Sigmoid colon (tissue), 7 donors: ENCODE measurements around the gene CBFA2T3. TPM values are rescaled to one million over a fixed set of nuclear protein-coding genes. Genes with fewer than 3 reads are reported as not detected.

Experiments
- DNase-seq: peaks from one replicate; pipeline ENCODE4 v3.0.0-alpha.2; 2019
- H3K27ac ChIP-seq, 4 donors: fragments of 200-600 bp; sonication (generic); one replicate each; pipeline ENCODE4 v1.5.1; 2016 to 2019; ENCODE audit warnings: mild to moderate bottlenecking in 1 of 4
- H3K27me3 ChIP-seq, 3 donors: fragments of 200-600 bp; sonication (generic); one replicate each; pipeline ENCODE4 v1.5.1; 2019; ENCODE audit warnings: mild to moderate bottlenecking in 1 of 3
- H3K36me3 ChIP-seq, 4 donors: fragments of 200-600 bp; sonication (generic); one replicate each; pipeline ENCODE4 v1.5.1; 2016 to 2019
- H3K4me1 ChIP-seq, 4 donors: fragments of 200-600 bp; sonication (generic); one replicate each; pipeline ENCODE4 v1.5.1; 2017 to 2019
- H3K4me3 ChIP-seq, 4 donors: fragments of 200-600 bp; sonication (generic); one replicate each; pipeline ENCODE4 v1.5.1; 2017 to 2019; ENCODE audit warnings: mild to moderate bottlenecking in 2 of 4, moderate library complexity in 1 of 4
- H3K9me3 ChIP-seq, 4 donors: fragments of 200-600 bp in 3 of 4; sonication (generic) in 3 of 4; one replicate each; pipeline versions ENCODE4 v1.5.1 to v1.6.1; 2013 to 2019
- EP300 ChIP-seq, 4 donors: sonication (generic); formaldehyde crosslinking; IDR thresholded peaks; one replicate each; pipeline ENCODE4 v1.6.1; 2017; ENCODE audit warnings: antibody characterized with exemption in 4 of 4
- POLR2A ChIP-seq, 2 donors: fragments of 450-650 bp; IDR thresholded peaks; one replicate each; pipeline ENCODE4 v1.6.1; 2016; ENCODE audit warnings: antibody characterized with exemption in 2 of 2, mild to moderate bottlenecking in 2 of 2, moderate library complexity in 2 of 2
- POLR2AphosphoS5 ChIP-seq, 4 donors: sonication (generic); formaldehyde crosslinking; IDR thresholded peaks; one replicate each; pipeline ENCODE4 v1.6.1; 2017; ENCODE audit warnings: antibody characterized with exemption in 4 of 4
- WGBS, 2 donors: extraction: QIAGEN DNeasy Blood & Tissue Kit; methylation state at CpG; one replicate each; pipeline ENCODE4 v1.1.7; 2013; 5-methylcytosine and 5-hydroxymethylcytosine counted together
- intact Hi-C: fragments of 100-400 bp; cut with DNase I; formaldehyde crosslinking; loops from one replicate; pipeline ENCODE4 v1.15.1; 2023
- polyA plus RNA-seq, 3 donors: library from polyadenylated mRNA; stranded (reverse); fragments of 200-250 nt; gene quantifications; one replicate each; pipeline ENCODE4 v1.2.3, GENCODE V29; 2013
- total RNA-seq, 4 donors: library from RNA; depleted of rRNA; stranded (reverse); fragments of >200 nt; gene quantifications; one replicate each; pipeline ENCODE4 v1.1.0, GENCODE V29; 2016
- TF ChIP-seq, protein P1 (sequence below), 4 experiments: fragments of 450-650 bp in 3 of 4; fragments of 200-600 bp in 1 of 4; IDR thresholded peaks; one replicate each; pipeline ENCODE4 v1.5.1; 2016 to 2019; ENCODE audit warnings: antibody characterized with exemption in 4 of 4, mild to moderate bottlenecking in 3 of 4, moderate library complexity in 2 of 4
- donor health status: healthy with polysubstance abuse.
- donor health status: Bipolar disorder and iron deficiency.
- donor health status: healthy.

CBFA2T3 gene
- total and polyA plus RNA-seq, 7 donors: 0.95 to 26.8 (median 4.3) TPM

- Histone ChIP-seq H3K4me1 (peaks cover 0 to 44% (median 34%) of the 10 kb centered on the region in 4 donors), H3K27ac (peak overlapping the region; percentile 35 to 62 (median 59)), H3K4me3 (peak overlapping the region in 1 of 4 donors; percentile 19), H3K27me3 (peaks cover 15 to 82% (median 48%) of the 10 kb centered on the region in 3 donors), H3K36me3 (no peaks in the 10 kb centered on the region), H3K9me3 (no peaks in the 10 kb centered on the region)
- WGBS, 2 donors: 18 to 26% methylated on average over 31 of the region's 31 CpGs
- intact Hi-C loops: loop anchor here (5.0 kb wide), 1 partner anchor 156 kb away; the partner anchor contains the start of gene ACSF3
- peak in 2 of 4 donors; percentile 27 to 69 for TF ChIP-seq POLR2AphosphoS5 (IDR thresholded peaks at IDR 0.05)
- TF ChIP-seq, protein P1, sequence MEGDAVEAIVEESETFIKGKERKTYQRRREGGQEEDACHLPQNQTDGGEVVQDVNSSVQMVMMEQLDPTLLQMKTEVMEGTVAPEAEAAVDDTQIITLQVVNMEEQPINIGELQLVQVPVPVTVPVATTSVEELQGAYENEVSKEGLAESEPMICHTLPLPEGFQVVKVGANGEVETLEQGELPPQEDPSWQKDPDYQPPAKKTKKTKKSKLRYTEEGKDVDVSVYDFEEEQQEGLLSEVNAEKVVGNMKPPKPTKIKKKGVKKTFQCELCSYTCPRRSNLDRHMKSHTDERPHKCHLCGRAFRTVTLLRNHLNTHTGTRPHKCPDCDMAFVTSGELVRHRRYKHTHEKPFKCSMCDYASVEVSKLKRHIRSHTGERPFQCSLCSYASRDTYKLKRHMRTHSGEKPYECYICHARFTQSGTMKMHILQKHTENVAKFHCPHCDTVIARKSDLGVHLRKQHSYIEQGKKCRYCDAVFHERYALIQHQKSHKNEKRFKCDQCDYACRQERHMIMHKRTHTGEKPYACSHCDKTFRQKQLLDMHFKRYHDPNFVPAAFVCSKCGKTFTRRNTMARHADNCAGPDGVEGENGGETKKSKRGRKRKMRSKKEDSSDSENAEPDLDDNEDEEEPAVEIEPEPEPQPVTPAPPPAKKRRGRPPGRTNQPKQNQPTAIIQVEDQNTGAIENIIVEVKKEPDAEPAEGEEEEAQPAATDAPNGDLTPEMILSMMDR (IDR thresholded peaks at IDR 0.05): no peak
- DNase-seq: peak; percentile 84
These were observed 40.3 kb downstream of the CBFA2T3 start for GRCh38 chr16:88936556-88937205.

DNA sequence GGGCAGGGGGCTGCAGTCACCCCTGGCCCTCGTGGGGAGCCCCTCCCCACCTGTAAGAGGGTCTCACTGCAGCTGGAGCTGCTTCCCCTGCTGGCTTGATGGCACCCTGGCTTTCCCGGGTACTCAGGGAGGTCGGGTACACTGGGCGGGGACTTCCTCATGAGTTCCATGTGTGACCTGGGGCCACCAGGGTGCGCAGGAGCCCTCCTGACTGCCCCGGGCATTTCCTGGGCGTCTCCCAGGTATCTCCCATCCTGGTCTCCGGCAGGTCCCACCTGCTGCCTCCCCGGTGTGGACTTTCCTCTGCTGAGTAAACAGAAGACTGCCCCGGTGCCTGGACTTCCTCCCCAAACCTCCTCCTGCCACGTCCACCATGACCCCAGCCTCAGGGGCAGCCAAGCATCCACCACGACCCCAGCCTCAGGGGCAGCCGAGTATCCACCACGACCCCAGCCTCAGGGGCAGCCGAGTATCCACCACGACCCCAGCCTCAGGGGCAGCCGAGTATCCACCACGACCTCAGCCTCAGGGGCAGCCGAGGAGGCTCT lies 40.9 kb downstream of the CBFA2T3 start:
- H3K27ac ChIP-seq: peak overlapping the region; percentile 35 to 62 (median 59)

GRCh38 chr16:88934066-88934667 lies 42.8 kb downstream of the CBFA2T3 start:
- Histone ChIP-seq H3K4me1 (peaks cover 0 to 26% (median 19%) of the 10 kb centered on the region in 4 donors), H3K9me3 (no peaks in the 10 kb centered on the region), H3K27me3 (peaks cover 0 to 69% (median 28%) of the 10 kb centered on the region in 3 donors), H3K36me3 (no peaks in the 10 kb centered on the region), H3K27ac (no peak overlapping the region), H3K4me3 (no peak overlapping the region)
- DNase-seq: no peak
- 73 to 80% methylated on average over 33 of the region's 33 CpGs for WGBS, 2 donors
- intact Hi-C loops: no loop called here
- TF ChIP-seq POLR2AphosphoS5 (IDR thresholded peaks at IDR 0.05) (no peak), EP300 (IDR thresholded peaks at IDR 0.05) (no peak), POLR2A (IDR thresholded peaks at IDR 0.05) (no peak)
- TF ChIP-seq, protein P1 (IDR thresholded peaks at IDR 0.05): no peak

More for the DNA sequence above, 40.9 kb downstream of the CBFA2T3 start:
- WGBS, 2 donors: 5 to 11% methylated on average over 19 of the region's 19 CpGs
- no peaks in the 10 kb centered on the region for H3K9me3 ChIP-seq
- intact Hi-C loops: loop anchor here (5.0 kb wide), 1 partner anchor 156 kb away; the partner anchor contains the start of gene ACSF3
- peaks cover 0 to 42% (median 29%) of the 10 kb centered on the region in 4 donors for H3K4me1 ChIP-seq
- H3K36me3 ChIP-seq: no peaks in the 10 kb centered on the region
- H3K4me3 ChIP-seq: peak overlapping the region in 1 of 4 donors; percentile 19
- peaks cover 11 to 84% (median 44%) of the 10 kb centered on the region in 3 donors for H3K27me3 ChIP-seq
- no peak for TF ChIP-seq POLR2A (IDR thresholded peaks at IDR 0.05)
- TF ChIP-seq, protein P1 (IDR thresholded peaks at IDR 0.05): no peak
- TF ChIP-seq POLR2AphosphoS5 (IDR thresholded peaks at IDR 0.05): no peak
- TF ChIP-seq EP300 (IDR thresholded peaks at IDR 0.05): no peak
- no peak for DNase-seq

- peaks cover 0 to 65% (median 25%) of the 10 kb centered on the region in 3 donors for H3K27me3 ChIP-seq
These were observed 44.1 kb downstream of the CBFA2T3 start for GRCh38 chr16:88932929-88933328.

More at GRCh38 chr16:88932929-88933328, 44.1 kb downstream of the CBFA2T3 start:
- no peaks in the 10 kb centered on the region for H3K36me3 ChIP-seq
- no peak for DNase-seq
- TF ChIP-seq, protein P1 (IDR thresholded peaks at IDR 0.05): no peak
- TF ChIP-seq EP300 (IDR thresholded peaks at IDR 0.05) (no peak), POLR2AphosphoS5 (IDR thresholded peaks at IDR 0.05) (no peak), POLR2A (IDR thresholded peaks at IDR 0.05) (no peak)
- H3K9me3 ChIP-seq: no peaks in the 10 kb centered on the region
- H3K4me1 ChIP-seq: peaks cover 0 to 23% (median 19%) of the 10 kb centered on the region in 4 donors
- H3K27ac ChIP-seq: no peak overlapping the region
- WGBS, 2 donors: 88 to 92% methylated on average over 17 of the region's 17 CpGs
- intact Hi-C loops: no loop called here
- H3K4me3 ChIP-seq: no peak overlapping the region
